HEK293T (cell line): Measurements from ENCODE around the gene MBOAT7.

ENCODE experiments used
- CTCF ChIA-PET: fragments of 350-600 bp; formaldehyde crosslinking; extraction: SDS; loops from one replicate; lab custom pipeline; 2021; ENCODE audit warnings: antibody characterized with exemption, inconsistent platforms; lab: Yijun Ruan, JAX
- POLR2A ChIA-PET: fragments of 350-600 bp; formaldehyde crosslinking; extraction: SDS; loops from one replicate; lab custom pipeline; 2020; ENCODE audit warnings: antibody characterized with exemption, inconsistent platforms; lab: Yijun Ruan, JAX
- DNase-seq: peaks from one replicate; pipeline ENCODE4 v3.0.0; 2012; ENCODE audit warnings: mixed read lengths; ENCODE audit errors: extremely low spot score
- ARNT ChIP-seq: fragments of 450-650 bp; IDR thresholded peaks from 2 replicates; pipeline ENCODE4 v1.6.1; 2017; ENCODE audit warnings: mild to moderate bottlenecking
- BHLHE40 ChIP-seq: fragments of 450-650 bp; IDR thresholded peaks from 2 replicates; pipeline ENCODE4 v1.6.1; 2016; ENCODE audit warnings: mild to moderate bottlenecking, moderate library complexity, borderline replicate concordance
- CTBP1 ChIP-seq: fragments of 450-650 bp; IDR thresholded peaks from 2 replicates; pipeline ENCODE4 v1.6.1; 2016; ENCODE audit warnings: borderline replicate concordance
- ELF4 ChIP-seq: fragments of 450-650 bp; IDR thresholded peaks from 2 replicates; pipeline ENCODE4 v1.6.1; 2017; ENCODE audit warnings: antibody characterized with exemption
- FOXA1 ChIP-seq: fragments of 450-650 bp; IDR thresholded peaks from 2 replicates; pipeline ENCODE4 v1.6.1; 2016; ENCODE audit warnings: mild to moderate bottlenecking
- FOXK2 ChIP-seq: fragments of 450-650 bp; IDR thresholded peaks from 2 replicates; pipeline ENCODE4 v1.6.1; 2016; ENCODE audit warnings: mild to moderate bottlenecking
- FOXM1 ChIP-seq: fragments of 450-650 bp; IDR thresholded peaks from 2 replicates; pipeline ENCODE4 v1.6.1; 2017; ENCODE audit warnings: mild to moderate bottlenecking, borderline replicate concordance
- HDGF ChIP-seq: fragments of 450-650 bp; IDR thresholded peaks from 2 replicates; pipeline ENCODE4 v1.6.1; 2017; ENCODE audit warnings: antibody characterized with exemption, borderline replicate concordance
- L3MBTL2 ChIP-seq: fragments of 450-650 bp; conservative IDR thresholded peaks from 2 replicates; pipeline ENCODE4 v1.6.1; 2016; ENCODE audit warnings: mild to moderate bottlenecking
- LEF1 ChIP-seq: fragments of 450-650 bp; IDR thresholded peaks from 2 replicates; pipeline ENCODE4 v1.6.1; 2017; ENCODE audit warnings: mild to moderate bottlenecking, borderline replicate concordance
- NFRKB ChIP-seq: fragments of 450-650 bp; IDR thresholded peaks from 2 replicates; pipeline ENCODE4 v1.6.1; 2016; ENCODE audit warnings: mild to moderate bottlenecking, moderate library complexity
- PKNOX1 ChIP-seq: fragments of 450-650 bp; IDR thresholded peaks from 2 replicates; pipeline ENCODE4 v1.6.1; 2016
- SP1 ChIP-seq: fragments of 450-650 bp; IDR thresholded peaks from 2 replicates; pipeline ENCODE4 v1.6.1; 2017
- SUZ12 ChIP-seq: fragments of 450-650 bp; IDR thresholded peaks from 2 replicates; pipeline ENCODE4 v1.6.1; 2016; ENCODE audit warnings: mild to moderate bottlenecking
- TARDBP ChIP-seq: fragments of 450-650 bp; IDR thresholded peaks from 2 replicates; pipeline ENCODE4 v1.6.1; 2016
- ZNF384 ChIP-seq: fragments of 450-650 bp; IDR thresholded peaks from 2 replicates; pipeline ENCODE4 v1.6.1; 2016

Gene MBOAT7

GRCh38 chr19:54137699-54138488 lies 51.5 kb downstream of the MBOAT7 start, which contains the start of gene CNOT3:
TSS of gene CNOT3 (plus strand) at chr19:54137762. CDS start at chr19:54142979, 5,217 bp downstream.
- no peak for TF ChIP-seq HDGF
- TF ChIP-seq TARDBP: no peak
- no peak for TF ChIP-seq LEF1
- no peak for TF ChIP-seq ARNT
- no peak for TF ChIP-seq FOXM1
- no peak for TF ChIP-seq FOXK2
- TF ChIP-seq NFRKB: peak; percentile 70
- ChIA-PET POLR2A (interaction anchor here (0.9 to 2.0 kb wide), 14 partner anchors 11 to 63 kb away, joined by 3 to 14 read pairs (median 4); partner anchors contain the start of genes LENG1, MBOAT7, NDUFA3 and PRPF31), CTCF (no interaction called here)
- no peak for DNase-seq

- POLR2A ChIA-PET: interaction anchor here (0.6 to 2.0 kb wide), 18 partner anchors 10 to 157 kb away, joined by 3 to 14 read pairs (median 4); partner anchors contain the start of genes LENG1, MBOAT7, NDUFA3 and PRPF31
- CTCF ChIA-PET: interaction anchor here (0.8 kb wide), 1 partner anchor 51 kb away, joined by 4 read pairs; no protein-coding TSS in a partner anchor
- DNase-seq: peak; percentile 96
- TF ChIP-seq PKNOX1 (peak; percentile 99), L3MBTL2 (peak; percentile 39; the same call in 1 of the 2 replicates), FOXM1 (no peak), HDGF (no peak), SP1 (peak; percentile 61)
These were observed 52.3 kb downstream of the MBOAT7 start for GRCh38 chr19:54136864-54137698.

- POLR2A ChIA-PET: interaction anchor here (0.6 to 2.0 kb wide), 9 partner anchors 10 to 65 kb away, joined by 3 to 14 read pairs (median 4); partner anchors contain the start of genes MBOAT7, PRPF31 and TFPT
- CTCF ChIA-PET: interaction anchor here (0.8 kb wide), 1 partner anchor 52 kb away, joined by 4 read pairs; no protein-coding TSS in a partner anchor
- TF ChIP-seq NFRKB (no peak), SP1 (no peak), HDGF (no peak), SUZ12 (no peak), ARNT (no peak), TARDBP (no peak), FOXK2 (no peak), BHLHE40 (no peak), LEF1 (no peak), FOXA1 (no peak), ZNF384 (no peak), FOXM1 (no peak), CTBP1 (no peak), L3MBTL2 (no peak; the same call in 1 of the 2 replicates), ELF4 (no peak), PKNOX1 (no peak)
These were observed 53.1 kb downstream of the MBOAT7 start for GRCh38 chr19:54136086-54136863.

GRCh38 chr19:54133957-54134590 lies 55.3 kb downstream of the MBOAT7 start:
- no peak for DNase-seq
- ChIA-PET CTCF (no interaction called here), POLR2A (no interaction called here)
- TF ChIP-seq LEF1 (no peak), HDGF (no peak), FOXA1 (no peak), L3MBTL2 (no peak), ZNF384 (no peak), ARNT (no peak)

More at GRCh38 chr19:54136086-54136863, 53.1 kb downstream of the MBOAT7 start:
- no peak for DNase-seq

- CTCF ChIA-PET: no interaction called here
These were observed 55.9 kb downstream of the MBOAT7 start for GRCh38 chr19:54133312-54133956.

More at GRCh38 chr19:54133312-54133956, 55.9 kb downstream of the MBOAT7 start:
- TF ChIP-seq FOXK2 (no peak), BHLHE40 (no peak), FOXM1 (no peak), ZNF384 (no peak), TARDBP (no peak), SUZ12 (no peak), L3MBTL2 (no peak), NFRKB (no peak), CTBP1 (no peak), ARNT (no peak), LEF1 (no peak), ELF4 (no peak), HDGF (no peak), SP1 (no peak), PKNOX1 (no peak), FOXA1 (no peak)
- no peak for DNase-seq
- POLR2A ChIA-PET: no interaction called here
